Transverse colon (tissue), 4 donors: ENCODE results near the gene SLK. TPM values are rescaled to one million over a fixed set of nuclear protein-coding genes. Genes with fewer than 3 reads are reported as not detected.

ENCODE experiments used
- DNase-seq: peaks from one replicate; pipeline ENCODE4 v3.0.0-alpha.2; 2019
- H3K27ac ChIP-seq, 4 donors: fragments of 200-600 bp; sonication (generic); 2 replicates each; pipeline ENCODE4 v1.5.1; 2016 to 2018; ENCODE audit warnings: inconsistent platforms in 4 of 4
- H3K27me3 ChIP-seq: fragments of 200-600 bp; sonication (generic); 2 replicates; pipeline ENCODE4 v1.5.1; 2017; ENCODE audit warnings: inconsistent platforms
- H3K36me3 ChIP-seq, 4 donors: fragments of 200-600 bp; sonication (generic); 2 replicates each; pipeline ENCODE4 v1.5.1; 2017 to 2019; ENCODE audit warnings: inconsistent platforms in 4 of 4
- H3K4me1 ChIP-seq, 4 donors: fragments of 200-600 bp; sonication (generic); 2 replicates each; pipeline ENCODE4 v1.5.1; 2017 to 2020; ENCODE audit warnings: inconsistent platforms in 4 of 4
- H3K4me3 ChIP-seq, 4 donors: fragments of 200-600 bp; sonication (generic); 1 replicate in 1 of 4; 2 replicates in 3 of 4; pipeline versions ENCODE4 v1.5.1 to v1.6.1; 2017 to 2019; ENCODE audit warnings: inconsistent platforms in 4 of 4
- H3K9me3 ChIP-seq, 2 donors: fragments of 200-600 bp; sonication (generic); 2 replicates each; pipeline ENCODE4 v1.5.1; 2017 to 2019; ENCODE audit warnings: inconsistent platforms in 2 of 2
- CTCF ChIP-seq, 5 experiments: fragments of 200-600 bp in 3 of 5; fragments of 450-650 bp in 2 of 5; sonication (generic) in 3 of 5; IDR thresholded peaks; 1 replicate in 2 of 5; 2 replicates in 3 of 5; pipeline ENCODE4 v1.5.1; 2016 to 2017; ENCODE audit warnings: antibody characterized with exemption in 5 of 5, inconsistent platforms in 3 of 5, mild to moderate bottlenecking in 2 of 5, moderate library complexity in 1 of 5
- EP300 ChIP-seq: sonication (generic); formaldehyde crosslinking; IDR thresholded peaks from one replicate; pipeline ENCODE4 v1.6.1; 2017; ENCODE audit warnings: antibody characterized with exemption, low read depth
- POLR2A ChIP-seq: fragments of 450-650 bp; IDR thresholded peaks from one replicate; pipeline ENCODE4 v1.6.1; 2016; ENCODE audit warnings: antibody characterized with exemption, mild to moderate bottlenecking, moderate library complexity
- POLR2AphosphoS5 ChIP-seq, 3 donors: sonication (generic); formaldehyde crosslinking; IDR thresholded peaks; one replicate each; pipeline ENCODE4 v1.6.1; 2016; ENCODE audit warnings: antibody characterized with exemption in 3 of 3
- WGBS, 2 donors: methylation state at CpG; one replicate each; pipeline ENCODE4 v1.1.5; 2018; ENCODE audit warnings: low coverage in 1 of 2; 5-methylcytosine and 5-hydroxymethylcytosine counted together
- in situ Hi-C, 4 donors: fragments of 200-750 bp; cut with MboI; loops; one replicate each; pipeline versions ENCODE4 v1.15.0 to v1.15.1; 2017; ENCODE audit warnings: low sequenced_read_pairs in 3 of 4, low pct_ligation_motif_present in 1 of 4, low pct_unique_long_range_greater_than_20kb in 1 of 4
- intact Hi-C: fragments of 100-400 bp; cut with DNase I; formaldehyde crosslinking; loops from one replicate; pipeline ENCODE4 v1.15.1; 2023; ENCODE audit warnings: low total_unique reads
- total RNA-seq, 4 donors: library from RNA; depleted of rRNA; stranded (reverse); fragments of >200 nt; gene quantifications; one replicate each; pipeline ENCODE4 v1.1.0, GENCODE V29; 2016

Gene SLK
- total RNA-seq: 10 to 100 TPM; 33.2 to 76.4 (median 55.7) TPM

GRCh38 chr10:103966671-103967447 lies at the start of gene SLK:
Gene SLK, plus strand, starts transcription at chr10:103967140. Its CDS starts 606 bp downstream, at chr10:103967746.
- intact Hi-C loops (loop anchor here (2.0 kb wide), 2 partner anchors 48 to 78 kb away; partner anchors contain the start of gene STN1), in situ Hi-C loops (loop anchor here in 1 of 4 donors (10.0 kb wide), 1 partner anchor 52 kb away; the partner anchor contains the start of gene STN1)

GRCh38 chr10:103917302-103918052 lies 49.5 kb upstream of the SLK start:
- DNase-seq: peak; percentile 61
- Histone ChIP-seq H3K27ac (peak overlapping the region; percentile 90 to 99 (median 96)), H3K9me3 (no peaks in the 10 kb centered on the region), H3K36me3 (no peaks in the 10 kb centered on the region), H3K27me3 (no peaks in the 10 kb centered on the region), H3K4me3 (peak overlapping the region; percentile 45 to 83 (median 62)), H3K4me1 (peaks cover 9 to 47% (median 31%) of the 10 kb centered on the region in 4 donors)
- intact Hi-C loops: loop anchor here (2.0 kb wide), 1 partner anchor 49 kb away; the partner anchor contains the start of gene SLK
- peak in 1 of 5 experiments; percentile 16 for TF ChIP-seq CTCF (IDR thresholded peaks at IDR 0.05)
- no peak for TF ChIP-seq EP300
- TF ChIP-seq POLR2AphosphoS5 (IDR thresholded peaks at IDR 0.05): no peak
- no peak for TF ChIP-seq POLR2A
- WGBS, 2 donors: 0 to 7% methylated on average over 3 to 29 of the region's 29 CpGs
- in situ Hi-C loops: loop anchor here in 1 of 4 donors (10.0 kb wide), 2 partner anchors 47 to 207 kb away; partner anchors contain the start of genes SFR1 and SLK

More at GRCh38 chr10:103966671-103967447, at the start of gene SLK:
- DNase-seq: peak; percentile 85
- Histone ChIP-seq H3K4me1 (peaks cover 0 to 37% (median 29%) of the 10 kb centered on the region in 4 donors), H3K4me3 (peak within 1 kb of the TSS; percentile 83 to 96 (median 94)), H3K36me3 (no peaks in the 10 kb centered on the region), H3K9me3 (no peaks in the 10 kb centered on the region), H3K27me3 (no peaks in the 10 kb centered on the region), H3K27ac (peak within 1 kb of the TSS; percentile 98 to 99 (median 98))
- peak; percentile 72 for TF ChIP-seq POLR2A
- no peak for TF ChIP-seq CTCF (IDR thresholded peaks at IDR 0.05)
- TF ChIP-seq POLR2AphosphoS5 (IDR thresholded peaks at IDR 0.05): peak; percentile 79 to 95 (median 91)
- no peak for TF ChIP-seq EP300
- WGBS, 2 donors: 1% methylated on average over 79 of the region's 92 CpGs; no CpG with 5 or more reads in 1 of the 2 donors

- peak; percentile 98 for DNase-seq
- in situ Hi-C loops (loop anchor here in 1 of 4 donors (10.0 kb wide), 2 partner anchors 47 to 207 kb away; partner anchors contain the start of genes SFR1 and SLK), intact Hi-C loops (loop anchor here (2.0 kb wide), 1 partner anchor 49 kb away; the partner anchor contains the start of gene SLK)
- Histone ChIP-seq H3K36me3 (no peaks in the 10 kb centered on the region), H3K9me3 (no peaks in the 10 kb centered on the region), H3K4me1 (peaks cover 9 to 53% (median 32%) of the 10 kb centered on the region in 4 donors), H3K4me3 (peak within 1 kb of the TSS; percentile 45 to 83 (median 62)), H3K27ac (peak within 1 kb of the TSS; percentile 90 to 99 (median 96)), H3K27me3 (no peaks in the 10 kb centered on the region)
- TF ChIP-seq CTCF (IDR thresholded peaks at IDR 0.05) (peak in 2 of 5 experiments; percentile 32 to 33), EP300 (no peak), POLR2A (peak; percentile 99), POLR2AphosphoS5 (IDR thresholded peaks at IDR 0.05) (peak; percentile 95 to 98 (median 97))
- WGBS, 2 donors: 1 to 4% methylated on average over 5 to 53 of the region's 53 CpGs
These were observed 48.7 kb upstream of the SLK start, which contains the start of gene STN1 for GRCh38 chr10:103918053-103918846. Gene STN1, minus strand, starts transcription at chr10:103918184. Its CDS starts 590 bp downstream, at chr10:103917594.
